ENCODE measurements around the gene MVD. TPM values are rescaled to one million over a fixed set of nuclear protein-coding genes. Genes with fewer than 3 reads are reported as not detected.

Gene MVD
- total RNA-seq, 1 donor from 2014 or later = 59.0 TPM

- no peaks in the 10 kb centered on the region for H3K36me3 Mint-ChIP-seq
- H3K9me3 Mint-ChIP-seq = no peaks in the 10 kb centered on the region
- peak within 1 kb of the TSS; percentile 41 for H3K27ac Mint-ChIP-seq
- peaks cover 5% of the 10 kb centered on the region for H3K4me1 Mint-ChIP-seq (ENCODE audit: unreplicated experiment)
- no peak for TF ChIP-seq CTCF (conservative IDR thresholded peaks at IDR 0.05)
- no peaks in the 10 kb centered on the region for H3K27me3 Mint-ChIP-seq
- no peak for DNase-seq (ENCODE audit: extremely low spot score, unreplicated experiment)
- H3K4me3 Mint-ChIP-seq = peak within 1 kb of the TSS; percentile 87
Measured at GRCh38 chr16:88650749-88651275, 12.1 kb downstream of the MVD start, which contains the start of gene CYBA. Gene CYBA, minus strand, starts transcription at chr16:88651053. Its CDS starts 40 bp downstream, at chr16:88651013.

GRCh38 chr16:88649924-88650748, 12.8 kb downstream of the MVD start:
- no peaks in the 10 kb centered on the region for H3K36me3 Mint-ChIP-seq
- no peak for DNase-seq (ENCODE audit: extremely low spot score, unreplicated experiment)
- H3K4me3 Mint-ChIP-seq = peak overlapping the region; percentile 87
- no peaks in the 10 kb centered on the region for H3K9me3 Mint-ChIP-seq
- H3K27me3 Mint-ChIP-seq = no peaks in the 10 kb centered on the region
- peaks cover 7% of the 10 kb centered on the region for H3K4me1 Mint-ChIP-seq (ENCODE audit: unreplicated experiment)
- no peak for TF ChIP-seq CTCF (conservative IDR thresholded peaks at IDR 0.05)
- peak overlapping the region; percentile 41 for H3K27ac Mint-ChIP-seq

- peak overlapping the region; percentile 66 for H3K27ac Mint-ChIP-seq
- H3K4me1 Mint-ChIP-seq (ENCODE audit: unreplicated experiment) = peaks cover 9% of the 10 kb centered on the region
- TF ChIP-seq CTCF (conservative IDR thresholded peaks at IDR 0.05) = no peak
- H3K36me3 Mint-ChIP-seq = no peaks in the 10 kb centered on the region
- H3K27me3 Mint-ChIP-seq = no peaks in the 10 kb centered on the region
- H3K4me3 Mint-ChIP-seq = peak overlapping the region; percentile 87
- DNase-seq (ENCODE audit: extremely low spot score, unreplicated experiment) = no peak
- no peaks in the 10 kb centered on the region for H3K9me3 Mint-ChIP-seq
Measured at GRCh38 chr16:88649195-88649923, 13.5 kb downstream of the MVD start.

- TF ChIP-seq CTCF (conservative IDR thresholded peaks at IDR 0.05) = no peak
- Mint-ChIP-seq H3K9me3 (no peaks in the 10 kb centered on the region), H3K27ac (no peak overlapping the region), H3K36me3 (no peaks in the 10 kb centered on the region), H3K4me3 (no peak overlapping the region), H3K4me1 (ENCODE audit: unreplicated experiment) (peaks cover 9% of the 10 kb centered on the region), H3K27me3 (no peaks in the 10 kb centered on the region)
- no peak for DNase-seq (ENCODE audit: extremely low spot score, unreplicated experiment)
Measured at GRCh38 chr16:88647178-88648070, 15.5 kb downstream of the MVD start.
